WTC11 (cell line): ENCODE data around the gene ANTXR1. TPM values are rescaled to one million over a fixed set of nuclear protein-coding genes. Genes with fewer than 3 reads are reported as not detected.

ENCODE experiments used
- ATAC-seq: fragments of 200-7000 bp; cut with Tn5 transposase; 2 replicates; pipeline ENCODE4 v1.10.0; 2021; ENCODE audit warnings: mild to moderate bottlenecking, moderate library complexity
- CTCF ChIA-PET: fragments of 300-600 bp; sonication (Branson Sonifier 250); formaldehyde crosslinking; loops from one replicate; lab custom pipeline; 2021; ENCODE audit warnings: antibody characterized with exemption; lab: Charles Lee
- POLR2A ChIA-PET: fragments of 350-600 bp; sonication (Branson Sonifier 250); formaldehyde crosslinking; loops from one replicate; lab custom pipeline; 2021; ENCODE audit warnings: antibody characterized with exemption; lab: Charles Lee
- DNase-seq: peaks from one replicate; pipeline ENCODE4 v3.0.0; 2021; ENCODE audit warnings: low spot score
- H3K27ac Mint-ChIP-seq: 2 replicates; pipeline ENCODE4 v1.8.0; 2021; ENCODE audit warnings: mixed read lengths
- H3K27me3 Mint-ChIP-seq: 2 replicates; pipeline ENCODE4 v1.8.0; 2021; ENCODE audit warnings: low read depth, mild to moderate bottlenecking, moderate library complexity, mixed read lengths
- H3K36me3 Mint-ChIP-seq: 2 replicates; pipeline ENCODE4 v1.8.0; 2021; ENCODE audit warnings: mixed read lengths
- H3K4me1 Mint-ChIP-seq: 2 replicates; pipeline ENCODE4 v1.8.0; 2022; ENCODE audit warnings: mixed read lengths
- H3K4me3 Mint-ChIP-seq: 2 replicates; pipeline ENCODE4 v1.8.0; 2021; ENCODE audit warnings: mild to moderate bottlenecking, moderate library complexity, mixed read lengths
- H3K9me3 Mint-ChIP-seq: 2 replicates; pipeline ENCODE4 v1.8.0; 2021; ENCODE audit warnings: mixed read lengths
- CREB1 ChIP-seq: sonication (generic); formaldehyde crosslinking; IDR thresholded peaks from 2 replicates; pipeline ENCODE4 v1.8.0; 2023; ENCODE audit warnings: mild to moderate bottlenecking, missing genetic modification reagents
- ETV6 ChIP-seq: sonication (generic); formaldehyde crosslinking; IDR thresholded peaks from 2 replicates; pipeline ENCODE4 v1.8.1; 2022; ENCODE audit warnings: mild to moderate bottlenecking, missing genetic modification reagents
- NR2C2 ChIP-seq: sonication (generic); formaldehyde crosslinking; IDR thresholded peaks from 2 replicates; pipeline ENCODE4 v1.8.0; 2022; ENCODE audit warnings: mild to moderate bottlenecking, missing genetic modification reagents
- PRRX2 ChIP-seq: fragments of 250-450 bp; sonication (Bioruptor Pico); IDR thresholded peaks from 2 replicates; pipeline ENCODE4 v1.8.0; 2021; ENCODE audit warnings: mild to moderate bottlenecking
- RELA ChIP-seq: sonication (generic); formaldehyde crosslinking; IDR thresholded peaks from 2 replicates; pipeline ENCODE4 v1.8.1; 2022; ENCODE audit warnings: missing genetic modification reagents, mild to moderate bottlenecking, borderline replicate concordance
- TEAD4 ChIP-seq: sonication (generic); formaldehyde crosslinking; IDR thresholded peaks from 2 replicates; pipeline ENCODE4 v1.8.0; 2022; ENCODE audit warnings: mild to moderate bottlenecking, missing genetic modification reagents
- ZNF263 ChIP-seq: sonication (generic); formaldehyde crosslinking; IDR thresholded peaks from 2 replicates; pipeline ENCODE4 v1.8.1; 2022; ENCODE audit warnings: low read depth, mild to moderate bottlenecking, moderate library complexity, missing genetic modification reagents
- ZNF317 ChIP-seq: sonication (generic); formaldehyde crosslinking; IDR thresholded peaks from 2 replicates; pipeline ENCODE4 v1.8.1; 2023; ENCODE audit warnings: low read depth, mild to moderate bottlenecking, moderate library complexity, missing genetic modification reagents, borderline replicate concordance
- total RNA-seq: library from RNA; stranded (reverse); gene quantifications from 3 replicates; pipeline ENCODE4 v1.2.3, GENCODE V29; 2021
- TF ChIP-seq, protein P1 (sequence below): fragments of 250-450 bp; sonication (Bioruptor Pico); IDR thresholded peaks from 2 replicates; pipeline ENCODE4 v1.9.0; 2021; ENCODE audit warnings: mild to moderate bottlenecking
- TF ChIP-seq, protein P2 (sequence below): fragments of 250-450 bp; sonication (Bioruptor Pico); conservative IDR thresholded peaks from 2 replicates; pipeline ENCODE4 v1.9.0; 2021; ENCODE audit warnings: mild to moderate bottlenecking
- TF ChIP-seq, protein P3 (sequence below): fragments of 250-450 bp; sonication (Bioruptor Pico); IDR thresholded peaks from 2 replicates; pipeline ENCODE4 v1.9.0; 2021; ENCODE audit warnings: mild to moderate bottlenecking, borderline replicate concordance
- TF ChIP-seq, protein P4 (sequence below): sonication (generic); formaldehyde crosslinking; IDR thresholded peaks from 2 replicates; pipeline ENCODE4 v1.8.0; 2022; ENCODE audit warnings: mild to moderate bottlenecking, missing genetic modification reagents
- TF ChIP-seq, protein P5 (sequence below): sonication (generic); formaldehyde crosslinking; IDR thresholded peaks from 2 replicates; pipeline ENCODE4 v1.8.1; 2023; ENCODE audit warnings: mild to moderate bottlenecking, missing genetic modification reagents, moderate library complexity
- TF ChIP-seq, protein P6 (sequence below): sonication (generic); formaldehyde crosslinking; IDR thresholded peaks from 2 replicates; pipeline ENCODE4 v1.8.1; 2022; ENCODE audit warnings: mild to moderate bottlenecking, moderate library complexity, missing genetic modification reagents

Gene ANTXR1
- total RNA-seq, 1 experiment from 2014 or later, result 30.0 TPM

DNA sequence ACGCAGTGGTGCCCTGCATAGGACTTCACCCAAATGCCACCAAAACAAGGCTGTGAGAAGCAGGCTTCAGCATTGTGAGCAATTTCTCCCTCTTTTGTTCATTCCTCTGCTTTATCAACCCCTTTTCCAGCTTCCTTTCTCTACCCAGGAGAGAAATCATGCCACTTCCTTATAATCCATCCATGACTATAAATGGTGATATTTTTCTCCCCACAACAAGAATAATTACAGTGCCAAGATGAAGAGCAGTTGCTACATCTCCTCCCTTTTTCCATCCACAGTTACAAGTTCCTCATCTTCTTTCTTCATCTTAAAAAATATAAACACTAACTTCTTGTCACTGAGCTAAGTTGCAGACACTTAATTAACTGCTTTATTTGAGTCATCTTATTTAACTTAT is 167.2 kb downstream of the ANTXR1 start (continued):
- no peak for TF ChIP-seq NR2C2 (CRISPR knock-in tag)
- TF ChIP-seq RELA (CRISPR knock-in tag), result no peak
- no peak for TF ChIP-seq ZNF317 (CRISPR knock-in tag)
- TF ChIP-seq, protein P1, sequence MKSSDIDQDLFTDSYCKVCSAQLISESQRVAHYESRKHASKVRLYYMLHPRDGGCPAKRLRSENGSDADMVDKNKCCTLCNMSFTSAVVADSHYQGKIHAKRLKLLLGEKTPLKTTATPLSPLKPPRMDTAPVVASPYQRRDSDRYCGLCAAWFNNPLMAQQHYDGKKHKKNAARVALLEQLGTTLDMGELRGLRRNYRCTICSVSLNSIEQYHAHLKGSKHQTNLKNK (CRISPR knock-in tag), result no peak
- TF ChIP-seq, protein P2, sequence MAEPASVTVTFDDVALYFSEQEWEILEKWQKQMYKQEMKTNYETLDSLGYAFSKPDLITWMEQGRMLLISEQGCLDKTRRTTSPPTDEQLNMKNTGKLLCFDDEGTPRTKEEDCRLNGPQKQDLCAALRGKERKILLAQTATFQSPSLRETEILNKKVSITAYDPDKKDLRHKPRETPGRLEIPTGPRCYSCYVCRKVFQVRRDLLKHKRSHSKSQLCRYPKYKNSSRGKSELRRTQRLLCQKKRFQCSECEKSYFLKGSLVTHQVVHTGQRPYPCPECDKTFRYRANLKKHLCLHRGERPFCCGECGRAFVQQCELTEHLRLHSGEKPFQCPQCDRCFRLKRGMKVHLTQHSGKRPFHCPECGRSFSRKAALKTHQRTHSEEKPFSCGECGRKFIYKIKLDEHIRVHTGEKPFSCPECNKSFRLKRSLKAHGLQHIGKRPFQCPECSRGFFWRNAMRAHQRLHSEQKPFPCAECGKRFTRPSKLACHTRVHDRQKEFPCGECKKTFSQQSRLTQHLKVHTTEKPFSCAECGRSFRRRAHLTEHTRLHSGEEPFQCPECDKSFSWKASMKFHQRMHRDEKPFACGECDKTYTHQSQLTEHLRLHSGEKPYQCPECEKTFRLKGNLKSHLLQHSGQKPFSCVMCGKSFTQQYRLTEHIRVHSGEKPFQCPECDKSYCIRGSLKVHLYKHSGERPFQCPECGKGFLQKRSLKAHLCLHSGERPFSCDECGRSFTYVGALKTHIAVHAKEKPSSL (CRISPR knock-in tag), result no peak
- no peak for TF ChIP-seq ETV6
- TF ChIP-seq, protein P3, sequence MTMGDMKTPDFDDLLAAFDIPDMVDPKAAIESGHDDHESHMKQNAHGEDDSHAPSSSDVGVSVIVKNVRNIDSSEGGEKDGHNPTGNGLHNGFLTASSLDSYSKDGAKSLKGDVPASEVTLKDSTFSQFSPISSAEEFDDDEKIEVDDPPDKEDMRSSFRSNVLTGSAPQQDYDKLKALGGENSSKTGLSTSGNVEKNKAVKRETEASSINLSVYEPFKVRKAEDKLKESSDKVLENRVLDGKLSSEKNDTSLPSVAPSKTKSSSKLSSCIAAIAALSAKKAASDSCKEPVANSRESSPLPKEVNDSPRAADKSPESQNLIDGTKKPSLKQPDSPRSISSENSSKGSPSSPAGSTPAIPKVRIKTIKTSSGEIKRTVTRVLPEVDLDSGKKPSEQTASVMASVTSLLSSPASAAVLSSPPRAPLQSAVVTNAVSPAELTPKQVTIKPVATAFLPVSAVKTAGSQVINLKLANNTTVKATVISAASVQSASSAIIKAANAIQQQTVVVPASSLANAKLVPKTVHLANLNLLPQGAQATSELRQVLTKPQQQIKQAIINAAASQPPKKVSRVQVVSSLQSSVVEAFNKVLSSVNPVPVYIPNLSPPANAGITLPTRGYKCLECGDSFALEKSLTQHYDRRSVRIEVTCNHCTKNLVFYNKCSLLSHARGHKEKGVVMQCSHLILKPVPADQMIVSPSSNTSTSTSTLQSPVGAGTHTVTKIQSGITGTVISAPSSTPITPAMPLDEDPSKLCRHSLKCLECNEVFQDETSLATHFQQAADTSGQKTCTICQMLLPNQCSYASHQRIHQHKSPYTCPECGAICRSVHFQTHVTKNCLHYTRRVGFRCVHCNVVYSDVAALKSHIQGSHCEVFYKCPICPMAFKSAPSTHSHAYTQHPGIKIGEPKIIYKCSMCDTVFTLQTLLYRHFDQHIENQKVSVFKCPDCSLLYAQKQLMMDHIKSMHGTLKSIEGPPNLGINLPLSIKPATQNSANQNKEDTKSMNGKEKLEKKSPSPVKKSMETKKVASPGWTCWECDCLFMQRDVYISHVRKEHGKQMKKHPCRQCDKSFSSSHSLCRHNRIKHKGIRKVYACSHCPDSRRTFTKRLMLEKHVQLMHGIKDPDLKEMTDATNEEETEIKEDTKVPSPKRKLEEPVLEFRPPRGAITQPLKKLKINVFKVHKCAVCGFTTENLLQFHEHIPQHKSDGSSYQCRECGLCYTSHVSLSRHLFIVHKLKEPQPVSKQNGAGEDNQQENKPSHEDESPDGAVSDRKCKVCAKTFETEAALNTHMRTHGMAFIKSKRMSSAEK, result no peak
- no peak for TF ChIP-seq TEAD4
- TF ChIP-seq, protein P4, sequence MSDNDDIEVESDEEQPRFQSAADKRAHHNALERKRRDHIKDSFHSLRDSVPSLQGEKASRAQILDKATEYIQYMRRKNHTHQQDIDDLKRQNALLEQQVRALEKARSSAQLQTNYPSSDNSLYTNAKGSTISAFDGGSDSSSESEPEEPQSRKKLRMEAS (CRISPR knock-in tag), result no peak

GRCh38 chr2:69180974-69181373 is 168.0 kb downstream of the ANTXR1 start:
- Mint-ChIP-seq H3K27me3 (no peaks in the 10 kb centered on the region), H3K27ac (no peak overlapping the region), H3K9me3 (no peaks in the 10 kb centered on the region), H3K36me3 (peaks cover 19% of the 10 kb centered on the region), H3K4me1 (peaks cover 24% of the 10 kb centered on the region), H3K4me3 (no peak overlapping the region)
- DNase-seq (no peak), ATAC-seq (no peak)
- CTCF ChIA-PET, result no interaction called here
- TF ChIP-seq, protein P5, sequence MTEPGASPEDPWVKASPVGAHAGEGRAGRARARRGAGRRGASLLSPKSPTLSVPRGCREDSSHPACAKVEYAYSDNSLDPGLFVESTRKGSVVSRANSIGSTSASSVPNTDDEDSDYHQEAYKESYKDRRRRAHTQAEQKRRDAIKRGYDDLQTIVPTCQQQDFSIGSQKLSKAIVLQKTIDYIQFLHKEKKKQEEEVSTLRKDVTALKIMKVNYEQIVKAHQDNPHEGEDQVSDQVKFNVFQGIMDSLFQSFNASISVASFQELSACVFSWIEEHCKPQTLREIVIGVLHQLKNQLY (CRISPR knock-in tag), result no peak
- no peak for TF ChIP-seq ZNF263 (CRISPR knock-in tag)
- POLR2A ChIA-PET, result no interaction called here

DNA sequence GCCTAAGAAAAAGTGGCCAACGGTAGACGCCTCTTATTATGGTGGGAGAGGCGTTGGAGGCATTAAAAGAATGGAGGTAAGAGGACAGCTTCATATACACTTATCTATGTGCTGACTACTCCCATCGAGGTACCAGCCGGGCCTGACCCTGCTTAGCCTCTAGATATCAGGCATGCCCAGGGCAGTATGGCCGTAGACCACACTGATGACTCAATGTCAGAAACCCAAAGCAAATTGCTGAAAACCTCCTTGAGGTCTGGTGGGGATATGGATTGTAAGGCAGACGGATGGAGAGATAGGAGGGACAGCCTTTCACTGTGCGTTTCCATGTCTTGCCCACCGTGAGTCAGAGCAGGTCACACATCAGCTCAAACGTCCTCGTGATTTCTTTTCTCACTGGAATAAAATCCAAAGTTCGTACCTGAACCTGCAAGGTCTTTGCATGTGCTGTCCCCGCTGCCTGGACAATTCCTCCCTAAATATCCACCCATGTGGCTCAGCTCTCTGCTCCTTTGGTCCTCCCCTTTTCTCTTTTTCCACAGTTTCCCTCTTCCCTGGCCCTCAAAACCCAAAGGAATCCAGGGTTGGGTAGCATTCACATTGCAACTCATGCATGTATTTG is 168.9 kb downstream of the ANTXR1 start:
- Mint-ChIP-seq H3K4me3 (no peak overlapping the region), H3K27me3 (no peaks in the 10 kb centered on the region)
- no peak for DNase-seq
- TF ChIP-seq RELA (CRISPR knock-in tag) (no peak), PRRX2 (CRISPR knock-in tag) (no peak), CREB1 (CRISPR knock-in tag) (no peak)
- TF ChIP-seq, protein P6, sequence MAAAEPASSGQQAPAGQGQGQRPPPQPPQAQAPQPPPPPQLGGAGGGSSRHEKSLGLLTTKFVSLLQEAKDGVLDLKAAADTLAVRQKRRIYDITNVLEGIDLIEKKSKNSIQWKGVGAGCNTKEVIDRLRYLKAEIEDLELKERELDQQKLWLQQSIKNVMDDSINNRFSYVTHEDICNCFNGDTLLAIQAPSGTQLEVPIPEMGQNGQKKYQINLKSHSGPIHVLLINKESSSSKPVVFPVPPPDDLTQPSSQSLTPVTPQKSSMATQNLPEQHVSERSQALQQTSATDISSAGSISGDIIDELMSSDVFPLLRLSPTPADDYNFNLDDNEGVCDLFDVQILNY (CRISPR knock-in tag), result no peak
- TF ChIP-seq, all 79 proteins: peak for 0
- H3K9me3 Mint-ChIP-seq, result no peaks in the 10 kb centered on the region
- no peak for ATAC-seq
- peaks cover 19% of the 10 kb centered on the region for H3K4me1 Mint-ChIP-seq
- CTCF ChIA-PET, result no interaction called here
- no peak overlapping the region for H3K27ac Mint-ChIP-seq
- peaks cover 20% of the 10 kb centered on the region for H3K36me3 Mint-ChIP-seq
- POLR2A ChIA-PET, result no interaction called here
